ENCODE results near the gene GALNT18.

Gene GALNT18

DNA sequence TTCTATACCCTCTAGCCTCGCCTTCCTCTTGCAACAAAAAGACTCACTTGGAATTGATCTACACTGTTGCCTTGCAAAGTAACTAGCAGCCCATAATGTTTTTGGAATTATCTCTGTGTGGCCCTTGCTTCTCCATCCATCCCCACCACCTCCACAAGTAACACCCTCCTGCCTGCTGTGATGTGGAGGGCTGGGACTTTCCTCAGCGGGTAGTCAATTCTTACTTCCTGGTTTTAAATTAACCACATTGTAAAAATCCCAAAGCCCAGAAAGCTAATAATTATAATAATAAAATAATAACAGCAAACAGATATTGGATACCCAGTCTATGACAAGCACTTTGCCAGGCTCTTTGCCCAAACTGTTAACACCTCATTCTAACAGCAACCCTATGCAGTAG, 40.8 kb upstream of the GALNT18 start:
- DNase-seq (ENCODE audit: low spot score), result no peak
- Histone ChIP-seq H2BK15ac (ENCODE audit: low read length) (no peak overlapping the region), H3K27me3 (ENCODE audit: control insufficient read depth in 3 of 3, insufficient read depth in 3 of 3, low read depth in 1 of 3, low read length in 3 of 3) (peaks cover 0 to 5% (median 0%) of the 10 kb centered on the region in 3 experiments), H3K4me1 (ENCODE audit: control insufficient read depth in 2 of 2, insufficient read depth in 1 of 2, low read depth in 1 of 2, low read length in 2 of 2) (peaks cover 0 to 2% of the 10 kb centered on the region in 2 donors), H3K79me1 (ENCODE audit: low read depth, low read length) (no peaks in the 10 kb centered on the region), H2BK12ac (ENCODE audit: low read length) (no peak overlapping the region), H2BK120ac (ENCODE audit: low read depth, low read length) (no peak overlapping the region), H3K4ac (ENCODE audit: low read length) (no peak overlapping the region), H3K4me2 (ENCODE audit: insufficient read depth, low read length, poor library complexity, severe bottlenecking) (no peak overlapping the region), H3K14ac (ENCODE audit: low read length) (no peak overlapping the region), H2AK5ac (ENCODE audit: low read depth, low read length) (no peak overlapping the region), H3K27ac (replicated peaks; ENCODE audit: low read length) (no peak overlapping the region), H3K9ac (ENCODE audit: low read depth, low read length, poor library complexity) (no peak overlapping the region), H2BK5ac (ENCODE audit: low read length) (no peak overlapping the region), H3K4me3 (ENCODE audit: low read length in 2 of 2) (no peak overlapping the region), H3K36me3 (replicated peaks in 1 of 2; ENCODE audit: control insufficient read depth in 2 of 2, insufficient read depth in 2 of 2, low read length in 2 of 2) (no peaks in the 10 kb centered on the region), H3K23ac (ENCODE audit: low read depth, low read length, poor library complexity) (no peak overlapping the region), H2AFZ (ENCODE audit: low read length) (no peak overlapping the region), H3K18ac (ENCODE audit: low read length) (no peak overlapping the region), H3K9me3 (replicated peaks in 1 of 2; ENCODE audit: control insufficient read depth in 2 of 2, insufficient read depth in 1 of 2, low read depth in 1 of 2, low read length in 2 of 2) (peaks cover 0 to 3% of the 10 kb centered on the region in 2 donors), H4K91ac (ENCODE audit: low read depth, low read length, poor library complexity) (no peak overlapping the region), H4K8ac (ENCODE audit: low read depth, low read length) (no peak overlapping the region)
- WGBS, 2 donors (ENCODE audit: extremely low coverage in 2 of 2, insufficient read length in 2 of 2, insufficient replicate concordance in 1 of 2), result no CpG with 5 or more reads among the region's 2 CpGs

DNA sequence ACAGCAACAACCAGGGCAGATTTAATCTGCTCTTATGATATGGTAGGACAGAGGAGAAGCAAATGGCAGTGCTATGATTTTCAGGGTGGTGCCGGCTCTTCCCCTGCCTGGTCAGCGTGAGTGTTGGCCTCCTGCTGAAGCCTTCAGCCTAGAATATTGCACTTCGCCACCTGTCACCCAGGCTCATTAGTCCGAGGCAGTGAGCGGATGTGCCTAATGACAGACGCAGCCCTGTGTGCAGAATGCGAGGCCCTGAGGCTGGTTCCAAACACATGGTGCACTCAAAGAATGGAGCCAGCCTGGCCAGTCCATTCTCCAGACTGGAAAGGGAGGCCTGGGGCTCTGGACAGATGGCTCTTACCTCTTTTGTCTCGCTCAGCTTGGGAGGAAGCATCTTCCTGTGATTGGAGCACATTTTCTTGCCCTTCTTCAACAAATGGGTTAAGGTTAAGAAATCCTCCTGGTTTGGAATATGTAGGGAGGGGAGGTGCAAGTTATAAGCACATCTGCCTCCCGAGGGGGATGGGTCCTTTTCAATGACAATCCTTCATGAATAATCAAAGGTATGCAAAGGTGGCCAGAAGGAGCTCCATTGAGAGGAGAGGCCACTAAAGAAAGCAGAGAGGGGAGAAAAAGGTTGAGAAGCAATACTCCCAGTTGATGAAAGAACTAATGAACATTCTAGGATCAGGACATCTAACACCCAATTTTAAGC, 39.7 kb upstream of the GALNT18 start:
- Histone ChIP-seq H4K91ac (ENCODE audit: low read depth, low read length, poor library complexity) (no peak overlapping the region), H2AK5ac (ENCODE audit: low read depth, low read length) (no peak overlapping the region), H3K36me3 (replicated peaks in 1 of 2; ENCODE audit: control insufficient read depth in 2 of 2, insufficient read depth in 2 of 2, low read length in 2 of 2) (no peaks in the 10 kb centered on the region), H2AFZ (ENCODE audit: low read length) (no peak overlapping the region), H3K9me3 (replicated peaks in 1 of 2; ENCODE audit: control insufficient read depth in 2 of 2, insufficient read depth in 1 of 2, low read depth in 1 of 2, low read length in 2 of 2) (no peaks in the 10 kb centered on the region), H3K4me3 (ENCODE audit: low read length in 2 of 2) (no peak overlapping the region), H4K8ac (ENCODE audit: low read depth, low read length) (no peak overlapping the region), H3K9ac (ENCODE audit: low read depth, low read length, poor library complexity) (no peak overlapping the region), H2BK15ac (ENCODE audit: low read length) (no peak overlapping the region), H3K4me1 (ENCODE audit: control insufficient read depth in 2 of 2, insufficient read depth in 1 of 2, low read depth in 1 of 2, low read length in 2 of 2) (peaks cover 0 to 2% of the 10 kb centered on the region in 2 donors), H3K79me1 (ENCODE audit: low read depth, low read length) (no peaks in the 10 kb centered on the region), H3K27me3 (ENCODE audit: control insufficient read depth in 3 of 3, insufficient read depth in 3 of 3, low read depth in 1 of 3, low read length in 3 of 3) (peaks cover 0 to 5% (median 0%) of the 10 kb centered on the region in 3 experiments), H3K4ac (ENCODE audit: low read length) (no peak overlapping the region), H3K14ac (ENCODE audit: low read length) (no peak overlapping the region), H2BK120ac (ENCODE audit: low read depth, low read length) (no peak overlapping the region), H2BK12ac (ENCODE audit: low read length) (no peak overlapping the region), H3K4me2 (ENCODE audit: insufficient read depth, low read length, poor library complexity, severe bottlenecking) (no peak overlapping the region), H3K23ac (ENCODE audit: low read depth, low read length, poor library complexity) (no peak overlapping the region), H3K27ac (replicated peaks; ENCODE audit: low read length) (no peak overlapping the region), H3K18ac (ENCODE audit: low read length) (no peak overlapping the region), H2BK5ac (ENCODE audit: low read length) (no peak overlapping the region)
- no CpG with 5 or more reads among the region's 9 CpGs for WGBS, 2 donors (ENCODE audit: extremely low coverage in 2 of 2, insufficient read length in 2 of 2, insufficient replicate concordance in 1 of 2)
- DNase-seq (ENCODE audit: low spot score), result no peak

DNA sequence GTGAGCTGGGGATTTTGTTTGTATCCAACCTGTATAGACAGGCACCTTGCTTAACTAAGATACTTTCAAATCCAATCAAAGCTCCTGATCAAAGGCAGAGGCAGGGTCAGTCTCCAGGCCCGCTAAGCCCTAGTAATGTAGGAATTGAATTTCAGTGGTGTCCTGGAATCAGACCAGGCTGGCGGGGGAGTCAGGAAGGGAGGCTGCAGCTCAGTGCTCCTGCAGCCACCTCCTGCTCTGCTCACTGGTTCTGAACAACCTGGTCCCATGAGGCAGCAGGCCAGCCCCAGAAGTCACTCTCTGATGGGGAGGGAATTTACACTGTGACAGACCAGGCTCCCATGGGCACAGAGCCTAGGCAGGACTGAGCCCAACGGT, 38.5 kb upstream of the GALNT18 start:
- no peak overlapping the region for H2BK5ac ChIP-seq (ENCODE audit: low read length)
- peaks cover 0 to 5% (median 0%) of the 10 kb centered on the region in 3 experiments for H3K27me3 ChIP-seq (ENCODE audit: control insufficient read depth in 3 of 3, insufficient read depth in 3 of 3, low read depth in 1 of 3, low read length in 3 of 3)
- no peaks in the 10 kb centered on the region for H3K79me1 ChIP-seq (ENCODE audit: low read depth, low read length)
- H3K36me3 ChIP-seq (replicated peaks in 1 of 2; ENCODE audit: control insufficient read depth in 2 of 2, insufficient read depth in 2 of 2, low read length in 2 of 2), result no peaks in the 10 kb centered on the region
- no peak overlapping the region for H3K23ac ChIP-seq (ENCODE audit: low read depth, low read length, poor library complexity)
- H2BK12ac ChIP-seq (ENCODE audit: low read length), result no peak overlapping the region
- H2BK15ac ChIP-seq (ENCODE audit: low read length), result no peak overlapping the region
- peak overlapping the region in 1 of 2 donors; percentile 30 for H3K4me3 ChIP-seq (ENCODE audit: low read length in 2 of 2)
- peaks cover 0 to 2% of the 10 kb centered on the region in 2 donors for H3K4me1 ChIP-seq (ENCODE audit: control insufficient read depth in 2 of 2, insufficient read depth in 1 of 2, low read depth in 1 of 2, low read length in 2 of 2)
- no peak overlapping the region for H4K8ac ChIP-seq (ENCODE audit: low read depth, low read length)
- WGBS, 2 donors (ENCODE audit: extremely low coverage in 2 of 2, insufficient read length in 2 of 2, insufficient replicate concordance in 1 of 2), result no CpG with 5 or more reads among the region's 3 CpGs
- H4K91ac ChIP-seq (ENCODE audit: low read depth, low read length, poor library complexity), result no peak overlapping the region
- no peak overlapping the region for H3K14ac ChIP-seq (ENCODE audit: low read length)
- no peak overlapping the region for H2BK120ac ChIP-seq (ENCODE audit: low read depth, low read length)
- H3K9ac ChIP-seq (ENCODE audit: low read depth, low read length, poor library complexity), result no peak overlapping the region
- H3K9me3 ChIP-seq (replicated peaks in 1 of 2; ENCODE audit: control insufficient read depth in 2 of 2, insufficient read depth in 1 of 2, low read depth in 1 of 2, low read length in 2 of 2), result no peaks in the 10 kb centered on the region
- DNase-seq (ENCODE audit: low spot score), result no peak
- no peak overlapping the region for H2AFZ ChIP-seq (ENCODE audit: low read length)
- H3K18ac ChIP-seq (ENCODE audit: low read length), result peak overlapping the region; percentile 78
- no peak overlapping the region for H2AK5ac ChIP-seq (ENCODE audit: low read depth, low read length)
- H3K27ac ChIP-seq (replicated peaks; ENCODE audit: low read length), result no peak overlapping the region
- no peak overlapping the region for H3K4me2 ChIP-seq (ENCODE audit: insufficient read depth, low read length, poor library complexity, severe bottlenecking)
- no peak overlapping the region for H3K4ac ChIP-seq (ENCODE audit: low read length)

DNA sequence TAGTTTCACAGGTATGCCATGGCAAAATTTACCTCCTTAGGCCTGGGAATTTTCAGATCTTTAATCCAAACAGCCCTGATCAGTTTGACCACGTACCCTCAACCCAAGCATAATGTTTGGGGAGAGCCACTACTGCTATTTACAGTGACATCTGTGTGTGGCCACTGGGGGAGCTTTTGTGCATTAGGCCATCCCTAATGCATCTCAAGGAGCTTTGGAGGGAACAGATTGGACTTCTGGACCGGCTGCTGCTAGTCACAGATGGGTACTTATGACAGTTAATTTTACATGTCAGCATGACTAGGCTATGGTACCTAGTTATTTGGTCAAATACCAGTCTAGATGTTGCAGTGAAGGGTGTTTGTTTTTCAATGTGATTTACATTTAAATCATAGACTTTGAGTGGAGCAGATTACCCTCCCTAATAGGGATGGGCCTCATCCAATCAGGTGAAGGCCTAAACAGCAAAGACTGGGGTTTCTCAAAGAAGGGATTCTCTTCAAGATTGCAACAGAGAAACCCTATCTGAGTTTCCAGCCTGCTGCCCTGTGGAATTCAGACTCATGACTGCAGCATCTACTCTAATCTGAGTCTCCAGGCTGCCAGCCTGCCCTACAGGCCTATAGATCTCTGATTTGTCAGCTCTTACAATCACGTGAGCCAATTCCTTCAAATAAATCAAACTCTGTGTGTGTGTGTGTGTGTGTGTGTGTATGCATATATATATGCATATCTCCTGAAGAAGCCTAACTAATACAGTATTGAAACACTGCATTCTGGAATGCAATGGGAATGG, 38.0 kb upstream of the GALNT18 start:
- no peak overlapping the region for H4K8ac ChIP-seq (ENCODE audit: low read depth, low read length)
- no peak overlapping the region for H3K23ac ChIP-seq (ENCODE audit: low read depth, low read length, poor library complexity)
- DNase-seq (ENCODE audit: low spot score), result no peak
- no peaks in the 10 kb centered on the region for H3K9me3 ChIP-seq (replicated peaks in 1 of 2; ENCODE audit: control insufficient read depth in 2 of 2, insufficient read depth in 1 of 2, low read depth in 1 of 2, low read length in 2 of 2)
- no peak overlapping the region for H2BK15ac ChIP-seq (ENCODE audit: low read length)
- H3K4me1 ChIP-seq (ENCODE audit: control insufficient read depth in 2 of 2, insufficient read depth in 1 of 2, low read depth in 1 of 2, low read length in 2 of 2), result peaks cover 0 to 2% of the 10 kb centered on the region in 2 donors
- no peak overlapping the region for H3K4ac ChIP-seq (ENCODE audit: low read length)
- H3K4me3 ChIP-seq (ENCODE audit: low read length in 2 of 2), result no peak overlapping the region
- H3K79me1 ChIP-seq (ENCODE audit: low read depth, low read length), result no peaks in the 10 kb centered on the region
- no peak overlapping the region for H3K18ac ChIP-seq (ENCODE audit: low read length)
- H3K36me3 ChIP-seq (replicated peaks in 1 of 2; ENCODE audit: control insufficient read depth in 2 of 2, insufficient read depth in 2 of 2, low read length in 2 of 2), result no peaks in the 10 kb centered on the region
- no peak overlapping the region for H2BK12ac ChIP-seq (ENCODE audit: low read length)
- H2BK5ac ChIP-seq (ENCODE audit: low read length), result no peak overlapping the region
- H2AFZ ChIP-seq (ENCODE audit: low read length), result no peak overlapping the region
- WGBS, 2 donors (ENCODE audit: extremely low coverage in 2 of 2, insufficient read length in 2 of 2, insufficient replicate concordance in 1 of 2), result no CpG with 5 or more reads among the region's 3 CpGs
- no peak overlapping the region for H2BK120ac ChIP-seq (ENCODE audit: low read depth, low read length)
- H4K91ac ChIP-seq (ENCODE audit: low read depth, low read length, poor library complexity), result no peak overlapping the region
- peaks cover 0 to 5% (median 0%) of the 10 kb centered on the region in 3 experiments for H3K27me3 ChIP-seq (ENCODE audit: control insufficient read depth in 3 of 3, insufficient read depth in 3 of 3, low read depth in 1 of 3, low read length in 3 of 3)
- no peak overlapping the region for H3K9ac ChIP-seq (ENCODE audit: low read depth, low read length, poor library complexity)
- no peak overlapping the region for H3K4me2 ChIP-seq (ENCODE audit: insufficient read depth, low read length, poor library complexity, severe bottlenecking)
- no peak overlapping the region for H2AK5ac ChIP-seq (ENCODE audit: low read depth, low read length)
- no peak overlapping the region for H3K27ac ChIP-seq (replicated peaks; ENCODE audit: low read length)
- H3K14ac ChIP-seq (ENCODE audit: low read length), result no peak overlapping the region

All from neuronal stem cell (in vitro differentiated cells).